Measurements from ENCODE around the gene TCF4.

TCF4 gene

DNA sequence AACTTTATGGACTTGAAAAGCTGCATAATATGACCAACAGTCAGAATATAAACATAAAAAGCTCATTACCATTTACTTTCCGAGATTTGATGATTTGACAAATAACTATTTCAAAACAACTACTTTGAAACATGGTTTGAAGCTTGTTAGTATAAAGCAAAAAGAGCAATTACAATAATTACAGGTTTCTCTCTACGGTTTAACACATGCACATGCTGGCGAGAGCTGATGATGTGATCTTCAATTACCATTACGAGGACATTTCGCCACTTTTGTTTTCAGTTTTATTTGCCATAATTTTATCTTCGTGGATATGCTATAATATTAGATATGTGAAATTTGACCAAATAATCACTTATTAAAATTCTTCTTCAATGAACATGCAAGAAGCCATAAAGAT, 270.1 kb downstream of the TCF4 start:
- peak; percentile 25 for DNase-seq

DNA sequence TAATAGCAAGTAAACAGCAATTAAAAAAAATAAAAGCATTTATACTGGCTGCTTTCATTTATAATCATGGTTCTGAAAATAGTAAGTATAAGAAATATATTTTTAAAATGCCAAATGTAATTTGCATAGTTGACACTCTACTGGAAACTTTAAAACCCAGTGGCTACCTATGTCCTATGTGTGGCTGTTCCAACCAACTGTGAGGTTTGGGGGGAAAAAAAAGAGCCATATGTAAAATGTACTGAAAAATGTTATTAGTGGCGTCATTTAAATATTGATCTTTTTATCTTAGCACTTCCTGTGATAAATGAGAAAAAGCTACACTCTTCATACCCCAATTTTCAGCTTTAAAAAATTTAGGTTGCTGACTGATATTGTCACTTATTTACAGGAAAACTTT, 270.7 kb downstream of the TCF4 start:
- no peak for DNase-seq

DNA sequence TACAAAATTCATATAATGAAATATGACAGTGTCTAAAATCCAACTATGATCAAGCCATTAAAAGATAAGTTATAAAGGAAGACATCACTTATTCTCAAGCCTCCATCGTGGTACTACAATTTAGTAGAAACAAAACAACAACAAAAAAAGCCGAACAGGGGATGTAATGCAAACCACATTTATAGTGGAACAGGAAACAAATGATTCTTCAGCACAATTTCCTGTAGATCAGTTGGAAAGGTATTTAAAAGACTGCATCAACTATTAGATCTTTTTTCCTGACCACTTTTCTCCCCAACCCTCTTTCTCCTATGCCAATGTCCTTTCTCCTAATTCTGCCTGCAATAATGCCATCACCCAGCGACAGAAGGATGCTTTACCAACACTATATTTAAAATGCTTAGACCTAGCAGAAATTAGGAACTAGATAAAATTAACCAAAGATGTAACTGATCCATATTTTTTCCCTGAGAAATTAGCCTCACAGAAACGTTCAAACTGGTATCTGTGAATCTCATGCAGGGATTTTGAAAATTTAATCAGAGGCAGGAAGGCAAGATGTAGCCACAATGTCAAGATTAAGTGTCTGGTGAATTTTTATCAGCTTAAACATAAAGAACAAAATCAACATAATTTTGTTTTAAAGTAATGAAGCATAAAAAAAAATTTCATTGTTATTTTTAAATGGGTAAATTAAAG, 271.4 kb downstream of the TCF4 start:
- DNase-seq = no peak

DNA sequence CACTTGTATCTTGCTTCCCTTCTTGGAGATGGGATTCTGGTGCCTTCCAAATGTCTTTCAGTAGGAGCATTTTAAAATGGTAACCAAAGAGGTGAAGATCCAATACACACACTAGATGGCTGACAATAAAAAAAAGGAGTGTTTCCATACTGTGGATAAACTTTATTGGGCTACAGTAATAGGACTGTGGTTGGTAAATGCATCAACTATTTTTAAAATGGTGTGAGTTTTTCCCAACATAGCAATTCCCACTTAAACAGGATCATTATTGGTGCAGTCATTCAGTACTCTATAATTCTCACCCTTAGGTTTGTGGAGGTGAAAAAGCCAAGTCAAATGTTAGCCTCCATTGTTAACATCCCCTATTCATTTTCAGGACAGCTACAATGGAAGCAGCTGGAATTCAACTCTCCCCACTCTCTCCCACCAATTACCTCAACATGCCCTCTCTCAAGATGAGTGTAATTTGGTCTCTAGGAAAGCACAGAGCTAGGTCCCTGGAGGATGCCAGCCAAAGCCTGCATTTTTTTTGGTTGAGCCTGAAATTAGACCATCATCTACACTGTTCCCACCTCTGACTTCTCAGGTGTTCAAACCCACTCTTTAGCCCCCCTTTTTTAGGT, 273.3 kb downstream of the TCF4 start:
- no peak for DNase-seq

DNA sequence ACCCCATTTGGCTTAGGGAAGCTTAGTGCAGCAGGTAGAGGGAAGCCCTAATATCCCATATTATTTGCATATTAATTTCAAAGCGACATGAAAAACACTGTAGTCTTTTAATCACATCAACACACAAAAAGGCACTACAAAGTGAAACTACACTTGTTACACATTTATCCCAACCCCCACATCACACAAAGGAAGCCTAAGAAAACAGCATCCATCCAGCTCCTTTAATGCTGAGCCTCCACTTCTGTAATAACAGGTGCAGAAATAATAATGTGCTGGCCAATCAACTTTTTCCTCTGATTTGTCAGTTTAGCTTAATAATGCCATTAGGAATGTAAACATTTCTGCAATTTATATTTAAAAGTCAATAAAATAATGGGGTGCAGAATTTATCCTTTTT, 274.0 kb downstream of the TCF4 start:
- no peak for DNase-seq

DNA sequence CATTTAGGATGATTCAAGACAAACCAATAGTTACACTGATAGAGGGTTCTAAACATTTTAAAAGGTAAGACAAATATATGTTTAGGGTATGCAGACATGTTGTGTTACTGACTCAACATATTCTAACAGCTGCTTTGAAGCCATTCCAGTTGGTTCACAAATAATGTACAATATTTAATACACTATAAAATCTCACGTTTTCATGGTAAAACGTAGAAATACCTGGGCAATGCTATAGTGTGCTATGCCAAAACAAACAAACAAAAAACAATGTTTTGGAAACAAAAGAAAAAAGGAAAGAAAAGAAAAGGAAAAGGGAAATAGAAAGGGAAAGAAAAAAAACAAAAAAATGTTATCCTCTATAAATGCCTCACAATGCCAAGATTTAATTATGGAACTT, 277.1 kb downstream of the TCF4 start:
- no peak for DNase-seq

DNA sequence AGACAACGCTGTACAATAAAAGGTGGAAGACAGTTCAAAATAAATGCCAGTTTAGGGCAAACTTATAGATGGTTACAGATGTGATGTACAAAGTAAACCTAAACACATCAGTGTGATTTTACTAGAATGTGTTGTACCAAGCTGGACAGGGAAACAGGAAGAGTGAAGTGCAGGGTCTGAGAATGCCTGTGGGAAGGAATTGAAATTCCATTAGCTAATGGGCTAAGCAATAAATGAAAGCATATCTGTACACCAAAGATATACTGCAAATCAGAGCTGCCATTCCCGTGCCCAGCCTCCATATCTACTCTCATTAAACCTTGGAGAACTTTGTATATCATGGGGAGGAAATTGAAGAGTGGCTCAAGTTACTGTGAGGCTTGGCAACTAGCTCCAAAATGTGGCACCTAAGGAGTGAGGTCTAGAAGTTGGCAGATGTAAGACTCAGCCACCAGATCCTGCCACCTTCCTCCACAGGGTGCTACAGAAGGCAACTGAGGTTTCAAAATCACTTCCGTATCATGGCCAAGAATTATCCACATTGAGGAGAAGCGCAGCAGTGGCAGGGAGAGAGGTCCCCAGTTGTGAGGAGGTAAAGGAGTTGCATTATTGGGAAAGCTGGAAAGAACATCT, 277.8 kb downstream of the TCF4 start:
- no peak for DNase-seq

DNA sequence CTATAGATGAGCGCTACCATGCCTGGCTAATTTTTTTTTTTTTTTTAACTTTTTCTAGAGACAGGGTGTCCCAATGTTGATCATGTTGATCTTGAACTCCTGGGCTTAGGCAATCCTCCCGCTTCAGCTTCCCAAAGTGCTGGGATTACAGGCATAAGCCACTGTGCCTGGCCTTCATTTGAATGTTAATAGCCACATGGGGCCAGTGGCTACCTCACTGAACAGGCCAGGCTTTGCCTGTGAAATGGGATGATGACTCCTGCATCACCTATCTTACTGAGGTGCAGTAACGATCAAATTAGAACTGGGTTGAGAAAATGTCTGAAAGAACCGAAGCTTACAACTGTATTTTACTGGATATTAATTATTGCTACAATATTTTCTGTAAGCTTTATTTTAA, 278.7 kb downstream of the TCF4 start:
- no peak for DNase-seq

DNA sequence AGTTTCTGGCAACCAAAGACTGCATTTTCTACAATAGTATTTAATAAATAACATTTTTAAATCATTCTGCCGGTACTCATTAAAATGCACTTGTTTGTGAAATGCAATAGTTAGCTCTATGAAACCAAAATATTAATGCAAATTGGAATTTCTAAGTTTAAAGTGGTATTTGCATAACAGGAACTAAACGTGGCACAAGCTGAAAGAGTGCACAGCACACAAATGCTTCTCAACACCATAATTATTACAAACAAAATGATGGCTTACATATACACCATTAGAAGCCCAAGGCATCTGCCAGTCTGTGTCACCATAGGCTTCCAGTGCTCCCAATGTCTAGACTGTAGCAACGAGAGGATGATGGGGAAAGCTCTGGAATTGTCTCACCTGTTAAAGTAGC, 280.5 kb downstream of the TCF4 start:
- no peak for DNase-seq

DNA sequence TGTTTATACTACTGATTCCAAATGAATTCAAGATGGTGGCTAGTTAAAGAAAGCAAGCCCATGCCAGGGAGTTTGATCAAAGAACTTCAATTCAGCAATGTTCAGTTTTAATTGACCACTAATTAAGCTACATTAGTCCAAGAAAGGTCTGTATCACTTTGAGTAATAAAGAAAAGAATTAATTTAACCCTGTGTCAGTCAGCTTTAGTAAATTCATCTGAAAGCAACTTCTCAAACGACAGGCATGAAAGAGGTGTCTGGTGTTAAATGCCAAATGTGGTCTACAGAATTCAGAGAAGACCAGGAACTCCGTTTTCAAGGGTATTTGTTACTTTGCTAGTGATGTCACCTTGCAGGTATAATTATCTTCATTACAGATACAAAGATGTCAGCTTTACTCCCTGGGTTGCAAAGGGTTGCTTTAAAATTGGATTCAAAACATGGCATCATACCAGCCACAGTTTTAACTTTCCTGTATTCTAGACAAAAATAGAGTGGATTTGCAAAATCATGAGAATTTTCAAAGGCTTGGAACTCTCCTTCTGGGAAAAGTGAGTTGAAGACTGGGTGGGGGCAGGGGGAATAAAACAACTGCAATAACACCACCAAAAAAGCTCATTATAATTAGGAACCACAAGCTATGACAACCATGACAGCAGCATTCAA, 281.5 kb downstream of the TCF4 start:
- DNase-seq = no peak

DNA sequence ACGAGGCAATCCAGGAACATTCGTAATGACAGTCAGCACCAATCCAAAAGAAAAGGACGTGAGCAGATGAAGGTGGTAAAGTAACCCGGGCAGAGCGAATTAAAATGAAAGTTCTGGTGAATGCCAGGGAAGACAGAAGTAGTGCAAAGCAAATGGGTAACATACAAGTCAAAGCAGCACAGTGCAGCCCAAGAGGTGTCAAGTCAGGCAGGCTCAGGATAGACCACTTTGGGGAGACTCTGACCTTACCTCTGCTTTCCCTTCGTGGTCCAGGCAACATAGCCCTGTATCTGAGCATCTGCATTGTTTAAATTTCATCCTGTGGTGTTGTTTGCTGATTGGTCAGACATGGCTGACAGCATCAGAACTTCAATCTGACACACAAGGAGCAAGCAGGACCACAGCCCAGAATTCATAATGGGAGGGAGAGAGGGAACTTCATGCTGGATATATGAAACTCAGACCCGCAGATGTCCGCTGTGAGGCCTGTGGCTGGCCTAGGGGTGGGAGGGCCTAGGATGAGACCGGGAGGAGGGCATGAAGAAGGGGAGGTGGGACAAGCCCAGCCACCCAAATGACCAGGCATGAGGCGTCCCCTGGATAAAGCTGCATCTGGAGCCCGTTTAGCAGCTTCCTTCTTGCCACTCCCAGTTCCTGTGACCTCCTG, 285.7 kb downstream of the TCF4 start:
- DNase-seq = no peak

DNA sequence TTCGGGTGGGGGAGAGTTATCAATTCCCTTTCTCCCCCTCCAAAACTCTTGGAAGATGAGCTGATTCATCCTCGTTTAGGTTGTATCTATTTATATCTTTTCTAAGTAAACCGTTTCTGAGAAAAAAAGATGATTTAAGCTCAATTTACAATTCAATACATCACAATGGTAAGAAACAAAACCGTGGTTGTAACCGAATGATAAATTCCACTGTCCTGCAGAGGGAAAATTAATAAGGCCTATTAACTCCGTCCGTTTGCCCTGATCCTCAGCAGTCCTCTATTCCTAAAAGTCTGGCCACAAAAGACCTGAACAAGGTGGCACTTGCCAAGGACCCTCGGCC, 286.2 kb downstream of the TCF4 start:
- DNase-seq = no peak

DNA sequence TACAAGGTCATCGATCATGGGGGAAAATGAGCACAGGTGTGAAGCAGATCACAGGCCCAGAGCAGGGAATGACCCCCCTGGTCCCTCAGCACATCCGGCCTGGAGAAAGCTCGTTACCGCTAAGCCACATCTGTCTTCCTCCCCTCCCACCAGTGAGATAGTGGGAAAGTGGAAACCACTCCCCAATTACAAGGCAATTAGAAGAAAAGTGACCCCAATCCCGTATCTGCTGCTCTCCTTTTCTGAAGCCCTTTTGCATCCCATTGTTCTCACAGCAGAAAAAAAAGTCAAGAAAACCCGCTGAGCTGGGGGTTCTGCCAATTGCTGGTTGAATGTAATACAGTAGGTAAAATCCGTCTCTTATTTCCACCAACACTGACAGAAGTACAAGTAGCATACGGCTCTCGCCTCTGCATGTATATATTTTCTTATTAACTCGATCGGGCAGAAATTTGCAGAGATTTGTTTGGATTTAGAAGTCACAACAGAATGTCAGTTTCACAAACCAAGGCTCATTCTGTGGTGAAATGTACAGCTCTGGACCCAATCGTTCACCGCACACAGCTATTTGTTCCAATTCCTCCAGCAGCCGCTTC, 287.0 kb downstream of the TCF4 start:
- no peak for DNase-seq

DNA sequence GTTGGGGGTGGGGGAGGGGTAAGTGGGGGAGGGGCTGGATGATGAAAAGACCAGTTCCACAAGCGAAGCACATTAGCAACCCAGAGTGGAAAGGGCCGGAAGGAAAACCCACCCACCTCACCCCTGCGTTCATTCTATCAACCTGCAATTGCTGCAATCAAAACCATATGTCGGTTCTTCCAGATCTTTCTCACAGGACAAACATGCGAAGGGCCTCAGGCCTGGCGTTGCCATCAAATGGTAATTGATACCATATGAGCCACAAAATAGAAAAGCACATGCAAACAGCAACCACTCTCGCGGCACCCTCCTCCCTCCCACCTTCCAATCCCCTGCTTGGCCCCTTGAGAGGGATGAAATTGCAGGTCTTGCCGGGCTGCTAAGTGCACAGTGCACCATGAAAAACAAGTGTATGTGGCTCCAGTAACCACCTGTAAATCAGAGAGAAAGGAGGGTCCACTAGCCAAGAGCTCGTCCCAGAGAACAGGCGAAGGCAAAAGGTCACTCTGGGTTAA, 287.5 kb downstream of the TCF4 start:
- no peak for DNase-seq

DNA sequence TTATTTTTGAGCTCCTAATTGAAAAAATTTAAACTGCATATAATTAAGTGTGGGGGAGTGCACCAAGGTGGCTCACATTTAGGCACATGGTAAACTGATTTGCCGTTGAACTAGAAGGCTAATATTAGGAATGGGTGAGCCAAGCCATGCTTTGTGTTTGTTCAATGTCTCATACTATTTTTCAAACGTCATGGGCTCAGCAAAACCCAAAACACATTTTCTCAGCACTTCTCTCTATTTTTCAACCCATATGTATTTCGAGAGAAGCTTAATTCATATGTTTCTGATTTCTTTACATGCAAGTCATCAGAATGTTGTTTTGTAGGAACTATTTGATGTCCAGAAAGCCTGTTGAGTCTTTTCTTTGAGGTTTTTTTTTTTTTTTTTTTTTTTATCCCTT, 291.2 kb downstream of the TCF4 start:
- DNase-seq = no peak

DNA sequence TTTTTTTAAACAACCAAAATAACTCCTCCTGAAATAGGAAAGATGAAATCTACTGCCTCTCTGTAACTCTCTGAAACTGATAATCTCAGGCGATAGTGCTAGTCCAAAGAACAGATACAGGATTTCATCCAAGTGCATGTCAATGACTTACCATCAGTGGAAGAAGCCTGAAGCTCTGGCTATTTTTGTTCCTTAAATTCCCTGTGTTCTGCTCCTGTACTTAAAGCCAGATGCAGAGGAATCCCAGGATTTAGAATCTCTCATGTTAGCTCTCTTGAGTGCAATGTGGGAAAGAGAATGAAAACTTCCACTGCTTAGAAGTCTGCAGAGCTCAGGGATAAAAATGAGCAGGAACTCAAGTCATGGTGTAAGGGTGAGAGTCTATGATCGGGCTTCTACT, 291.9 kb downstream of the TCF4 start:
- no peak for DNase-seq

DNA sequence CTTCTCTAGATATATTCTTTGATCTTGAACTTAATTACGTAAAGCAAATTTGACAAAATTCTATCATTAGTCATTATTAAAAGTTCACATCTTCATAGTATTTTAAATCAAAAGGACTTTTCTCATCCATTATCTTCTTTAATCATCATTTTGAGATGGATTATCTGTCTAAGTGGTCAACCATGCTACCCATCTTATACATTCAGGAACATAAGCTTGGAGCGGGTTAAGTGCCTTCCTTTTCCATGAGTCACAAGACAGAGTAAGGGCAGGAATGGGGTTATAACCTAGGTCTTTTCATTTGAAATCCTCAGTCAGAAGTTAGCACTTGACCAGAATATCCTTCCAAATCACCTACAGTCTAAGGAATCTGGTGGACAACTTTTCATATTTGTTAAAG, 297.1 kb downstream of the TCF4 start:
- DNase-seq = no peak

DNA sequence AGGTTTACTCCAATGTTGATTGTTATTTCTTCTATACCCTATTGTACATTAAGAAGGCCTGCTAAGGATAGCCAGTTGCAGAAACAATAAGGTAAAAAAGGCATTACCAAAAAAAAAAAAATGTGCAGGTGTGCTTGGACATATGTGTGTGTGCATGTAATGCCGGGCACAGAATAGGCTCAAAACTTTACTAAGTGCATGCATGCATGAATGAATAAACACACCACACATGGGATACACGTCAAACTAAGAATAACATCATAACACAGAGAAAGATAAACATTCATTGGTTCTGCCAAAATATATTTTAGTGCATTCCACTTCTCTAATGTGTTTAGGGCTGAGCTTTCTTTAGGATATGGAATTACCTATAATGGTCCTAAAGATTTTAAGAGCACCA, 298.2 kb downstream of the TCF4 start:
- no peak for DNase-seq

DNA sequence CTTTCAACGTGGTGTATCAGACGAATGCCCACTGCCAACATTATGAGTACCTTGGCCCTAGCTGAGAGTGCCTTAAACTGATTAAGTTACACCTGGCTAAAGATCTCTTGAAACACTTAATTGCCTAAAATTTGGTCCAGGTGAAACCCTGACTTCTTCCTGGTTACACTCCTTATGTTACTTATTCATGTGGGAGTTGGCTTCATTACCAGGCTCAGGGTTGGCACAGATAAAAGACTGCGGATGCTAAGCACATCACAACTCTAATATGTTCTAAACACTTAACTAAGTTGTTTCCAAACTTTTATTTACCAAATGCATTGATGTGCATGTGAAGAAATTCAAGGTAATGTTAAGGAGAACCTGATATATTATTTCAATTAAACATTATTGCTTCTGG, 298.9 kb downstream of the TCF4 start:
- DNase-seq = no peak

DNA sequence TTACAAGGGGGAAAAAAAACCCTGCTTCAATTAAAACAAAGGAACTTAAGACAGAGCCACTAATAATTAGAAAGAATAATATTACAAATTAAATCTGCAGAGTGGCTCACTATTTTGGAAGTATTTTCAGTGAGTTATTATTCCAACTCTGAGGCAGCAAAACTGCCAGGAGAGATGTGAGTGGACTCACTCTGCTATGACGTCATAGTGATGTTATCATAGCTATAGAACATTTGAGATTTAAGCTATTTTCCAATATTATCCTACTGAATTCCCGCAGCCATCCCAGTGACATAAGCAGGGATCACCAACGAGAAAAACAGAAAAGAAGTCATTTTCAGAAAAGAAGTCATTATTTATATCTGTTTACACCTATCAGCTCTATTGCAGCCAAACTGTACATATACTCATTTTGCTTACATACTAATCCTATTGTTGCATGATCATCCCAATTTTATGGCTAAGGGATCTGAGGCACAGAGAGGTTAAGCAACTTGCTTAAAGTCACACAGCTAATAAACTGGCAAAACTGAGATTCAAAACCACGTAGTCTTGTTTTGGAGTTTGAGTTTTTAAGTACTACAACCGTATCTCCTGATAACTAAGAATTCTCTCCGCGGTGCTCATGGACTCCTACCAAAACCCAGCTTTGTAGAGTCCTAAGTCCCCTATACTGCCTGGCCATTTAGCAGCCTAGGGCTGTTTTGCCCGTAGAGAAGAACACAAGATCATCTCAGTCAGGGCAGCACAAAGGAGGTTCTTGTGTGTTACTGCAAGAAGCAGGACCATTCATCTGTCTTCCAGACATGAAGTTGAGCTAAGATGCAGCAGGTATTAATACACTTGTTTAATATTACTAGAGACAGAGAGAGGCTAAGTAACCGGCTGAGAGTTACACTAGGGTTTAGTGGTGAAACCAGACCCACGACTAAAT, 299.8 kb downstream of the TCF4 start:
- no peak for DNase-seq

DNA sequence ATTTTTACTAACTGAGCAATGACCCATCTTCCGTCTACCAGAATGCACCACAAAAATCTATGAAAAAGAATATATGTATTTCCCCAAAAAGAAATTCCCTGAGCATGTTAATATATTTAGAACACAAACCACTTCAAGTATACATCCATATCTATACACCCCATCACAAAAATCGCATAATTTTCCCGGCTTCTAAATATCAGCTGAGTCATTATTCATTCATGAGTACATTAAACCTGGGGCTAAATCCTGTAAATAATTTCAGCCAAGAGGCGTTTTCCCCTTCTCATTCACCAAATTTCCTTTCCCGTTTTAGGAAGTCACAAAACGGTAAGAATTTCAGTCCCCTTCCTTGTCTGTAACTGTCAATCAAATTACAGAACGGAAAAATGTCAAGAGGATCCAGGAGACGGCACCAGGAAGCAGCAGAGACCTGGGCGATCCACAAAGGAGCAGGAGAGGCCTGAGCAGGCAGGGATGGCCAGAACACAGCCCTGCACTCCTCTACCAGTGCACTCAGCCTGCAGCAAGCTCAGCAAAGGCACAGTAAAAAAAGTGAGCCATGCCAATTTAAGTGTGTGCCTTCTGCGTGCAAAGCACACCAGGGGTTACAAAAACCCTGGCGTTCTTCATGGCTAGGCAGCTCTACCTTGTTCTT, 300.7 kb downstream of the TCF4 start:
- DNase-seq = no peak
